NCI-H2171 treated with DMSO at 0.1 percent for 48 hours (cell line): ENCODE data around the gene KRT74.

ENCODE experiments used
- DNase-seq: peaks from one replicate; lab custom pipeline; 2025; lab: John Stamatoyannopoulos, UW

The KRT74 gene

DNA sequence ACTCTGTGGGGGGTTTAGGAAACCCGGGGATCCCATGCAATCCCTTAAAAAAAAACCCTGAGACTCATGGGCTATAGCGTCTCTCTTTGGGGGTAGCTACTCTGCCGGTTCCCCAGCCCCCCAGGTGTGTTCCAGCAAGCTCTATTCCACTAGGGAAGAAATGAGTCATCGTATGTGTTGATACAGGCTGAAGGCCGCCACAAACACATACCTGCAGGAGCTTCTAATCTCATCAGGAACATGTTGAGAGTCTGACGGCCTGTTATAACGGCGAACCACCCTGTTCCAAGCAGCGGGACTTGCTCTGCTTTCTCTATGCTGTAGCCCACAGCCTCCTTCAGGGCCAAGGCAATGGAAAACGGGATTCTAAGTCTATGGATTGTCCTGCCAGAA is 52.5 kb downstream of the KRT74 start:
- no peak for DNase-seq

DNA sequence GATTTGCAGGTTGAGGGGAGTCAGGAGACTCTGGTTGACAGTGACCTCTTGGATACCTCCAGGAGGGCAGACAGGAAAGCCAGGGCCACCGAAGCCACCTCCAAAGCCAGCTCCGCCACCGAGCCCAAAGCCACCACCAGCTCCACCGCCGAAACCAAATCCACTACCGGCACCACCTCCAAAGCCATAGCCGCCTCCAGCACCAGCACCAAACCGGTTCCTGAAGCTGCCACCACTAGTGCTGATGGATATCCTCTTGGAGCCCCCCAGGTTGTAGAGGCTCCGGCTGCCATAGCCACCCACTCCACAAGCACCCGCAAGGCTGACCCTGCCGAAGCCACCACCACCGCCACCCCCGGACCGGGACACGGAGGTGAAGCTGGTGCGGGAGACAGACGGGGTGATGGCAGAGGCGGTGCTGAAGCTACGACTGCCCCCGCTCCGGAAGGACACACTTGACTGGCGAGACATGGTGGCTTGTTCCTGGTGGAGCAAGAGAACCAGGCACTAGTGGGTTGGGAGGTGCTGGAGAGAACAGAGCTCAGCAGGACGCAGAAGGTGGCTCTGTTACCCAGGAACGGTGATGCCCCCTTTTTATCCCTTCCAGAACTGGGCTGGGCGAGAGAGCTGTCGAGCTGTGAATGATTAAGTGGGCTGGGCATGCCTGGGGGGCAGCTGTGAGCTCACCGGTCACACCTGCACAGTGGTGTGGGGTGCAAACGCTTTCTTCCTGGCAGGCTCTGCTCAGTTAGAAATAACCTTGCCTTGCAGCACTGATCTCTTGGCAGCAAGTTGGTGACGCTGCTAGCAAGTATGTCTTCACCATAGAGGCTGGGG is 53.6 kb downstream of the KRT74 start, which contains the start of gene KRT5:
KRT5 (minus strand) TSS at position 569 of the 837 bp plus-strand sequence; CDS start at position 471, 98 bp downstream.
- no peak for DNase-seq

DNA sequence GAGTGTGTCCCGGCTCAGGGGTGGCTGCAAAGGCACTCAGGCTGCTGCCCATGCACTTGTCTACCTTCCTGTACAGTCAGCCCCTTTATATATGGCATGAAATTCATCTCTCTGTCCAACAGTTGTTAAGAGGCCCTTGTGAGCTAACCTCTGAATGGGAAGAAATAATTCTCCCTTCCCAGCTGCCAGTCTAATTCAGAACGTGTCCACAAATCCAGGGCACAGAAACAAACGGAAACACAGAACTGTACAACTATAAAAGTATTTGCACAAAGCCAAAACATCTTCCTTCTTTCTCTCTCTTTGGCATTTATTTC is 54.3 kb downstream of the KRT74 start:
- DNase-seq: no peak

DNA sequence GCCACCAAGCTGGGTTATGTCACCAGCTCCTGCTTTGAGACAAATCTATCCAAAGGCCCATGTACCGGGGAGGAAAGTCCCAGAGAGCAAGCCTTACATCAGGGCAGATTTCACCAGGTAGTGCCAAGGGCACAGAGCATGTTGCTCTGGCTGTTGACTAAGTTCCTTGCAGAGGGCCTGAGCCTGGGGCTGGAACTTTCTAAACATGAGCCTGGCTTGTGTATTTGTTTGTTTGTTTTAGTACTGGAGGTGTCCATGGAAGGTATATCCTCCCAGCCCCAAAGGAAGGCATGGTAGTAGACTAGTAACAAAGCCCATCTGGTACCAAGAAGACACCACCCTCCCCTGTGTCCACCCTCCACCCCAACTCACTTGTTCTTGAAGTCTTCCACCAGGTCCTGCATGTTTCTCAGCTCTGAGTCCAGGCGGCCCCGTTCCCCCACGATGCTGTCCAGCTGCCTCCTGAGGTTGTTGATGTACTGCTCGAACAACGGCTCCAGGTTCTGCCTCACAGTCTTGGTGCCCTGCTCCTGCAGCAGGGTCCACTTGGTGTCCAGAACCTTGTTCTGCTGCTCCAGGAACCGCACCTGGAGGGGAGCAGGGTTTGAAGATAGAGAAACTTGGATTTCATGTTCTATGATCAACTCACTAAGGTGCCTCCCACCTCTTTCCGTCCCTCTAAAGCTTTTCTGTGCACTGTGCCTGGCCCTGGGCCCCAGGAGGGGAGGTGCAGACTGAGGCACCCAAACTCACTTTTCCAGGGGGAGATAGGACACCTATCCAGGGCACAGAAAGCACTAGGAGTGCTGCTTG is 54.9 kb downstream of the KRT74 start:
- DNase-seq: no peak

DNA sequence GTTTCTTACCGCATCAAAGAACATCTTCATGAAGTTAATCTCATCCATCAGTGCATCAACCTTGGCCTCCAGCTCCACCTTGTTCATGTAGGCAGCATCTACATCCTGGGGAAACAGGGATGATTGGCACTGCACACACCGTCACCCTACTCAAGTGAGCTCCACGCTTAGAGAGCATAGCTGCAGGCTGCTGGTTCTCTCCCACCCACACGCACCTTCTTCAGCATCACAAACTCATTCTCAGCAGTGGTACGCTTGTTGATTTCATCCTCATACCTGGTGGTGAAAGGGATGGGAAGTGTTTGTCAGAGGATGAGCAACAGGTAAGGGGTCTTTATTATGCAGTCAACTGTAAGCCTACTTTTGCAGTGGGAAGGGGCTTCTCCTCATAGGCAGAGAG is 55.8 kb downstream of the KRT74 start:
- no peak for DNase-seq

- DNase-seq: no peak
These were observed 56.4 kb downstream of the KRT74 start for GRCh38 chr12:52517005-52517835.

GRCh38 chr12:52515927-52516831 is 57.5 kb downstream of the KRT74 start:
- no peak for DNase-seq
